ENCODE results near the gene PCGF1. TPM values are rescaled to one million over a fixed set of nuclear protein-coding genes. Genes with fewer than 3 reads are reported as not detected.
A peak's percentile ranks its signal among the peaks of the same experiment; 100 is the strongest.

PCGF1 gene
- 31.1 TPM for polyA plus RNA-seq (2012; ENCODE audit: insufficient read length, low read depth)

DNA sequence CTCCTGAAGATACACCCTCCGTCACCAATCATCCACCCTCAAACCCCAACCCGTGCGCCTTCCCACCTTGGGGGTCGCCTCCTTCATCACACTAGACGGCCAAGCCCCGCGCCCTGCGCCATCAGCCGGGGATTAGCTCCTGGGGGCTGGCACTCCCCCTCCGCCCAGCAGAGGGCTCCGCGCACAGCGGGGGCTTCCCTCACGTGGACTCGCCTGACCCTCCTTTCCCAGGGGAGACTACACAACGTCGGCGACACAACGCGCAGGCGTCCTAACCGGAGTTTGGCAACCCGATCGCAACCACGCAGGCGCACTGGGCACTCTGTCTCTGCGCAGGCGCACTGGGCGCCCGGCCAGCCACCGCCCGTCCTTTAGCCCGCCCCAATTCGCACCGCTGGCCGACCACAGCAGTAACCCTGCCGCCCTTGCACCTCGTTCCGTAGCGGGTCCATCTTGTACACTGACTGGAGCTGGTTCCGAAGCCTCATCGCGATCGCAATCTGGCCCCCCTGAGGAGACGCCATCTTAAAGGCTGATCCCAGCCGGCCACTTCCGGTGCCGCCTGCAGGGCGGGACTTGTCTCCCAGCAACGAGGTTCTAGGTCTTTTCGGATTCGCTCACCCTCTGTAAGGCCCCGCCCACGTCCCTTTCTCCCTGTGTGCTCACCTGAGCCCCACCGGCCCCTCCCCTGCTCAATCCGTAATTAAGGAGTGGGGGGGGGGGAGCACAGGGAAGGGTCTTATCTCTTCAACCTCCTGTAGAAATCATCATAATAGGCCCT is at the start of gene PCGF1:
Gene PCGF1 (minus strand): TSS at position 551 of the 781 bp plus-strand sequence. CDS start 27 bp downstream, at position 524.
- peak; percentile 69; the same call in 1 of the 2 replicates for TF ChIP-seq POLR2AphosphoS5 (IDR thresholded peaks at IDR 0.05; ENCODE audit: low read depth, low read length)
- TF ChIP-seq TAF1 (IDR thresholded peaks at IDR 0.05; ENCODE audit: borderline replicate concordance, insufficient read depth, low read length) = peak; percentile 78; the same call in 1 of the 2 replicates
- TF ChIP-seq, protein P1, sequence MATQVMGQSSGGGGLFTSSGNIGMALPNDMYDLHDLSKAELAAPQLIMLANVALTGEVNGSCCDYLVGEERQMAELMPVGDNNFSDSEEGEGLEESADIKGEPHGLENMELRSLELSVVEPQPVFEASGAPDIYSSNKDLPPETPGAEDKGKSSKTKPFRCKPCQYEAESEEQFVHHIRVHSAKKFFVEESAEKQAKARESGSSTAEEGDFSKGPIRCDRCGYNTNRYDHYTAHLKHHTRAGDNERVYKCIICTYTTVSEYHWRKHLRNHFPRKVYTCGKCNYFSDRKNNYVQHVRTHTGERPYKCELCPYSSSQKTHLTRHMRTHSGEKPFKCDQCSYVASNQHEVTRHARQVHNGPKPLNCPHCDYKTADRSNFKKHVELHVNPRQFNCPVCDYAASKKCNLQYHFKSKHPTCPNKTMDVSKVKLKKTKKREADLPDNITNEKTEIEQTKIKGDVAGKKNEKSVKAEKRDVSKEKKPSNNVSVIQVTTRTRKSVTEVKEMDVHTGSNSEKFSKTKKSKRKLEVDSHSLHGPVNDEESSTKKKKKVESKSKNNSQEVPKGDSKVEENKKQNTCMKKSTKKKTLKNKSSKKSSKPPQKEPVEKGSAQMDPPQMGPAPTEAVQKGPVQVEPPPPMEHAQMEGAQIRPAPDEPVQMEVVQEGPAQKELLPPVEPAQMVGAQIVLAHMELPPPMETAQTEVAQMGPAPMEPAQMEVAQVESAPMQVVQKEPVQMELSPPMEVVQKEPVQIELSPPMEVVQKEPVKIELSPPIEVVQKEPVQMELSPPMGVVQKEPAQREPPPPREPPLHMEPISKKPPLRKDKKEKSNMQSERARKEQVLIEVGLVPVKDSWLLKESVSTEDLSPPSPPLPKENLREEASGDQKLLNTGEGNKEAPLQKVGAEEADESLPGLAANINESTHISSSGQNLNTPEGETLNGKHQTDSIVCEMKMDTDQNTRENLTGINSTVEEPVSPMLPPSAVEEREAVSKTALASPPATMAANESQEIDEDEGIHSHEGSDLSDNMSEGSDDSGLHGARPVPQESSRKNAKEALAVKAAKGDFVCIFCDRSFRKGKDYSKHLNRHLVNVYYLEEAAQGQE (IDR thresholded peaks at IDR 0.05; ENCODE audit: insufficient read depth in 1 of 2, low read depth in 2 of 2, low read length in 2 of 2) = no peak
- no peak for TF ChIP-seq SIN3A (IDR thresholded peaks at IDR 0.05; ENCODE audit: borderline replicate concordance, insufficient read depth, low read length)
- no peak for TF ChIP-seq FOXP2 (optimal IDR thresholded peaks at IDR 0.05; ENCODE audit: borderline replicate concordance, extremely low read depth, extremely low read length, insufficient read depth)

DNA sequence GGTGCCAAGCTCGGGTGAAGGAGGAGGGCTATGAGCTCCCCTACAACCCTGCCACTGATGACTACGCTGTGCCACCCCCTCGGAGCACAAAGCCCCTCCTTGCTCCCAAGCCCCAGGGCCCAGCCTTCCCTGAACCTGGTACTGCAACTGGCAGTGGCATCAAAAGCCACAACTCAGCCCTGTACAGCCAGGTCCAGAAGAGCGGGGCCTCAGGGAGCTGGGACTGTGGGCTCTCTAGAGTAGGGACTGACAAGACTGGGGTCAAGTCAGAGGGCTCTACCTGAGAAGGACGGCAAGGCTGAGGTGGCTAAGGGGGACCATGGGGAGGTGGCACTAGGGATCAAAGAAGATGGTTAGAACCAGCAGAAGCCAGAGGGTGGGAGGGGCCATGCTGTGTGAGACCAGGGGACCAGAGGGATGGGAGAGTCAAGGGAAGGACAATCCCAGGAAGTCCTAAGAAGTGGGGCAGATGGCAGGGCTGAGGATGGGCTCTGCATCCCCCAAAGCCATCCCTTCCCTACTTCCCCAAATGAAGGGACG is 49.4 kb upstream of the PCGF1 start:
- TF ChIP-seq FOXP2 (optimal IDR thresholded peaks at IDR 0.05; ENCODE audit: borderline replicate concordance, extremely low read depth, extremely low read length, insufficient read depth) (no peak), SIN3A (IDR thresholded peaks at IDR 0.05; ENCODE audit: borderline replicate concordance, insufficient read depth, low read length) (no peak), POLR2AphosphoS5 (IDR thresholded peaks at IDR 0.05; ENCODE audit: low read depth, low read length) (no peak), TAF1 (IDR thresholded peaks at IDR 0.05; ENCODE audit: borderline replicate concordance, insufficient read depth, low read length) (no peak)
- TF ChIP-seq, protein P1 (IDR thresholded peaks at IDR 0.05; ENCODE audit: insufficient read depth in 1 of 2, low read depth in 2 of 2, low read length in 2 of 2) = no peak

DNA sequence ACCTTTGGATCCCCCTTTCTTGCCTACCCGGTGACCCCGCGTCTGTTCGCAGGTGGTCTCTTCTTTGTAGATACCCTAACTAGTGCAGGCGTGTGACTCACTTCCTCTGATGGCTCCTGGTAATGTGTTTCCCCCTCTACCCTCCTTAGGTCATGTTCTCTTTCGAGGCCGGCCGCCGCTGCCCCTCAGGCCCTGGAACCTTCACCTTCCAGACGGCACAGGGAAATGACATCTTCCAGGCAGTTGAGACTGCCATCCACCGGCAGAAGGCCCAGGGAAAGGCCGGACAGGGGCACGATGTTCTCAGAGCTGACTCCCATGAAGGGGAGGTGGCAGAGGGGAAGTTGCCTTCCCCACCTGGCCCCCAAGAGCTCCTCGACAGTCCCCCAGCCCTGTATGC is 48.7 kb upstream of the PCGF1 start:
- TF ChIP-seq SIN3A (IDR thresholded peaks at IDR 0.05; ENCODE audit: borderline replicate concordance, insufficient read depth, low read length) = no peak
- TF ChIP-seq, protein P1 (IDR thresholded peaks at IDR 0.05; ENCODE audit: insufficient read depth in 1 of 2, low read depth in 2 of 2, low read length in 2 of 2) = no peak
- no peak for TF ChIP-seq FOXP2 (optimal IDR thresholded peaks at IDR 0.05; ENCODE audit: borderline replicate concordance, extremely low read depth, extremely low read length, insufficient read depth)
- TF ChIP-seq TAF1 (IDR thresholded peaks at IDR 0.05; ENCODE audit: borderline replicate concordance, insufficient read depth, low read length) = no peak
- no peak for TF ChIP-seq POLR2AphosphoS5 (IDR thresholded peaks at IDR 0.05; ENCODE audit: low read depth, low read length)

DNA sequence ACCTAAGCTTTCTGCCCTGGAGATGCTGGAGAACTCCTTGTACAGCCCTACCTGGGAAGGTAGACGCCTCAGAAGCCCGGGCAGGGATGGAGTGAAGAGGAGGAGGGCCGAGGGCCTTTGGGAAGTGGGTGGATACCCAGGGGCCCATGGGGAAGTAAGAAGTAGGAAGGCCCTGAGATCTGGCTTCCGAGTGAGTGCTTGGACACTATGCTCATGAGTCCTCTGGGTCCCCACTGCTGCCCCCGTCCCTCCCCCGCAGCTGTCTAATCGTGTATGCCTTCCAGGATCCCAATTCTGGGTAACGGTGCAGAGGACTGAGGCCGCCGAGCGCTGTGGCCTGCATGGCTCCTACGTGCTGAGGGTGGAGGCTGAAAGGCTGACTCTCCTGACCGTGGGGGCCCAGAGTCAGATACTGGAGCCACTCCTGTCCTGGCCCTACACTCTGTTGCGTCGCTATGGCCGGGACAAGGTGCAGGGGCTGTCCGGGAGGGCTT is 48.2 kb upstream of the PCGF1 start:
- no peak for TF ChIP-seq SIN3A (IDR thresholded peaks at IDR 0.05; ENCODE audit: borderline replicate concordance, insufficient read depth, low read length)
- no peak for TF ChIP-seq TAF1 (IDR thresholded peaks at IDR 0.05; ENCODE audit: borderline replicate concordance, insufficient read depth, low read length)
- no peak for TF ChIP-seq FOXP2 (optimal IDR thresholded peaks at IDR 0.05; ENCODE audit: borderline replicate concordance, extremely low read depth, extremely low read length, insufficient read depth)
- TF ChIP-seq POLR2AphosphoS5 (IDR thresholded peaks at IDR 0.05; ENCODE audit: low read depth, low read length) = no peak
- TF ChIP-seq, protein P1 (IDR thresholded peaks at IDR 0.05; ENCODE audit: insufficient read depth in 1 of 2, low read depth in 2 of 2, low read length in 2 of 2) = no peak
